CD4-positive, alpha-beta memory T cell (primary cell): ENCODE measurements around the gene MAP3K7CL. TPM values are rescaled to one million over a fixed set of nuclear protein-coding genes. Genes with fewer than 3 reads are reported as not detected.

ENCODE experiments used
- CTCF ChIA-PET: fragments of 350-600 bp; sonication (Branson Sonifier 250); formaldehyde crosslinking; loops from one replicate; lab custom pipeline; 2021; ENCODE audit warnings: inconsistent platforms; ENCODE audit not compliant: partially characterized antibody; lab: Charles Lee
- POLR2A ChIA-PET: fragments of 350-600 bp; sonication (Branson Sonifier 250); formaldehyde crosslinking; loops from one replicate; lab custom pipeline; 2021; ENCODE audit not compliant: partially characterized antibody; lab: Charles Lee
- DNase-seq, 5 donors: peaks; one replicate each; pipeline versions ENCODE4 v3.0.0 to v3.0.0-alpha.2; 2020 to 2022; ENCODE audit warnings: mixed read lengths in 1 of 5
- H3K27ac ChIP-seq: one replicate; pipeline ENCODE4 v1.7.0; 2013; ENCODE audit warnings: low read depth, low read length
- H3K27me3 ChIP-seq: 2 replicates; pipeline ENCODE4 v1.7.0; 2013; ENCODE audit warnings: mild to moderate bottlenecking, low read length, moderate library complexity; ENCODE audit not compliant: insufficient read depth
- H3K36me3 ChIP-seq: 2 replicates; pipeline ENCODE4 v1.7.0; 2013; ENCODE audit warnings: mild to moderate bottlenecking, low read length, moderate library complexity; ENCODE audit not compliant: insufficient read depth
- H3K4me1 ChIP-seq: 2 replicates; pipeline ENCODE4 v1.7.0; 2013; ENCODE audit warnings: mild to moderate bottlenecking, low read length, moderate library complexity; ENCODE audit not compliant: insufficient read depth
- H3K4me3 ChIP-seq, 2 donors: one replicate each; pipeline ENCODE4 v1.7.0; 2013; ENCODE audit warnings: low read length in 2 of 2, mild to moderate bottlenecking in 1 of 2
- H3K9me3 ChIP-seq, 2 donors: one replicate each; pipeline ENCODE4 v1.7.0; 2013; ENCODE audit warnings: low read length in 2 of 2, control low read depth in 1 of 2; ENCODE audit not compliant: control insufficient read depth in 1 of 2
- H3K27ac Mint-ChIP-seq, 7 donors: one replicate each; pipeline ENCODE4 v1.8.0; 2020 to 2021; ENCODE audit warnings: mixed read lengths in 7 of 7, mild to moderate bottlenecking in 6 of 7, inconsistent platforms in 3 of 7, moderate library complexity in 3 of 7
- H3K27me3 Mint-ChIP-seq, 2 donors: one replicate each; pipeline ENCODE4 v1.8.0; 2020 to 2021; ENCODE audit warnings: mixed read lengths in 2 of 2
- H3K36me3 Mint-ChIP-seq, 2 donors: one replicate each; pipeline ENCODE4 v1.8.0; 2020 to 2021; ENCODE audit warnings: mixed read lengths in 2 of 2, inconsistent platforms in 1 of 2, mild to moderate bottlenecking in 1 of 2
- H3K4me1 Mint-ChIP-seq, 4 donors: one replicate each; pipeline ENCODE4 v1.8.0; 2020 to 2021; ENCODE audit warnings: mixed read lengths in 4 of 4, mild to moderate bottlenecking in 1 of 4
- H3K4me3 Mint-ChIP-seq, 8 donors: one replicate each; pipeline ENCODE4 v1.8.0; 2020 to 2021; ENCODE audit warnings: mixed read lengths in 8 of 8, mild to moderate bottlenecking in 7 of 8, moderate library complexity in 6 of 8, inconsistent platforms in 3 of 8
- H3K9me3 Mint-ChIP-seq, 8 donors: one replicate each; pipeline ENCODE4 v1.8.0; 2020 to 2021; ENCODE audit warnings: mixed read lengths in 8 of 8, mild to moderate bottlenecking in 5 of 8, inconsistent platforms in 3 of 8, moderate library complexity in 1 of 8
- intact Hi-C: fragments of 100-400 bp; cut with micrococcal nuclease; formaldehyde crosslinking; loops from one replicate; pipeline ENCODE4 v1.15.1; 2023
- polyA plus RNA-seq, 2 donors: library from polyadenylated mRNA; unstranded; fragments of 300-500 nt; fragmentation: Illumina TruSeq; gene quantifications; one replicate each; pipeline ENCODE4 v1.2.3, GENCODE V29; 2021
- total RNA-seq, 2 experiments: library from RNA; stranded (reverse); gene quantifications; one replicate each; pipeline ENCODE4 v1.2.3, GENCODE V29; 2021

Gene MAP3K7CL, protein sequence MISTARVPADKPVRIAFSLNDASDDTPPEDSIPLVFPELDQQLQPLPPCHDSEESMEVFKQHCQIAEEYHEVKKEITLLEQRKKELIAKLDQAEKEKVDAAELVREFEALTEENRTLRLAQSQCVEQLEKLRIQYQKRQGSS
- total RNA-seq (10 to 100 TPM; 10.1 to 10.3 TPM), polyA plus RNA-seq (1 to 10 TPM; 2.8 to 4.7 TPM)

DNA sequence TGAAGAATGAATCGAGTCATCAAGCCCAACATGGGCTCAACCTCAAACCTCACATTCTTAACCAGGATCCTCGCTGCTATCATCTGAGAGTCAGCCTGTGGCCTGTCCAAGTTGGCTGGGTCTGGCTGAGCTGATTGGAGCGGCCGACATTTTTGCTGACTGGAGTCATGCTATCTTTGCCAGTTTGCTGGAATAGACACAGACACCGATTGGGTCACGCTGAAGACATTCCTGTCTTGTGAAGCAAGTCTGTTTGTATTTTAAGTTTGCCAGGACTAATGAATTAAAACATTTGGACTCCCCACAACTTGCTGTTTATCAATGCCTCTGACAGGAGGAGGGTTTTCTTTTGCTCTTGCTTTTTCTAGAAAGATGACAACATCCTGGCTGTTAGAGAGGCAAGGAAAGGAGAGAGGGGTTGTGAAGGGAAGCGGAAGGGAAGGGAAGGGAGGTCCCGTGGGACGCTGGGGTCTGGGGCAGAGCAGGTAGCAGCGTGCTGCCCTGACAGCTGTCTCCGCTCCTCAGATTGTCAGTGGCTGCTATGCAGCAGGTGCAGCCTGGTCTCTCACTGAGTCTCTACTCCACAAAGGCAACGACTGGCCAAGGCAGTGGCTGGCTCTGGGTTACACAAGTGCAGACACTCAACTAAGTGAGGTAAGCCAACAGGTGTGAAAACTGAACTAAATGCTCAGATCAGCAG, at the start of gene MAP3K7CL:
Gene MAP3K7CL (plus strand): TSS at position 375 of the 700 bp plus-strand sequence. CDS start 2,701 bp downstream, outside the sequence.
- H3K27me3 Mint-ChIP-seq: no peaks in the 10 kb centered on the region
- ChIA-PET CTCF (no interaction called here), POLR2A (no interaction called here)
- H3K27ac Mint-ChIP-seq: no peak within 1 kb of the TSS
- no peak within 1 kb of the TSS for H3K4me3 Mint-ChIP-seq
- peaks cover 2 to 9% of the 10 kb centered on the region in 2 donors for H3K36me3 Mint-ChIP-seq
- Histone ChIP-seq H3K36me3 (no peaks in the 10 kb centered on the region), H3K4me1 (no peaks in the 10 kb centered on the region), H3K27me3 (no peaks in the 10 kb centered on the region), H3K27ac (no peak within 1 kb of the TSS), H3K4me3 (no peak within 1 kb of the TSS), H3K9me3 (no peaks in the 10 kb centered on the region)
- no peaks in the 10 kb centered on the region for H3K4me1 Mint-ChIP-seq
- no peak for DNase-seq
- H3K9me3 Mint-ChIP-seq: peaks cover 0 to 4% (median 3%) of the 10 kb centered on the region in 8 donors
- intact Hi-C loops: no loop called here

DNA sequence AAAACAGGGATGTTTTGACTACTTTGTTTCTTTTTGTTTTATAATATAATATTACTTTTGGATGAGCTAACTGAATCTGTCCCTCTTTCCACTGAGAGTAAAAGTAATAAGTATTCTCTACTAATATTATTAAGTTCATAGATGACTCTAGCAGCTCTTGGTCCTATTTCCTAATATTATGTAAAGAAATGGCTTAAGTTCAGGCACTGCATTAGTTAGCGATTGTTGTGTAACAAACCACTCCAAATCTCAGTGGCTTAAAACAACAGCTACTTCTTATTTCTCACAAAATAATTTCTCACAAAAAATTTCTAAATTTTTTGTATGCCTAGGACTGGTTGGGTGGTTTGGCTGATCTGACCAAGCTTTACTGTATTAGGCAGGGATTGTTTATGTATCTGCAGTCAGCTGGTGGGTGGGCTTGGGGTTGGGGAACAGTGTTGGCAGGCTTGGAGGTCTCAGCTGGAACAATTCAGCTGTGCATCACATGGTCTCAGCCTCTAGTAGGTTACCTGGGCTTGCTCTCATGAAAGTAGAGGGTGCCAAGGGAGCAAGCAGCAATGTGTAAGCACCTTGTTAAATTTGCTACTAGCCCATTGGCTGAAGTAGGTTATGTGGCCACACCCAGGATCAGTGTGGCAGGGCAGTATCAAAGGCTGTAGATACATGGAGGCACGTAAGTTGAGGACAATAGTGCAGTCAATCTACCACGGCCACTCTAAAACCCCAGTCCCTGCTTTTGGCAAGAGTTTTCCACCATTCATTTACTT, 48.2 kb upstream of the MAP3K7CL start:
- H3K36me3 ChIP-seq: no peaks in the 10 kb centered on the region
- no peak for DNase-seq
- peaks cover 52% of the 10 kb centered on the region for H3K4me1 ChIP-seq
- ChIA-PET POLR2A (interaction anchor here (0.8 to 1.0 kb wide), 3 partner anchors 9 to 217 kb away, joined by 3 to 4 read pairs (median 3); partner anchors contain the start of gene CCT8), CTCF (interaction anchor here (0.9 to 3.9 kb wide), 7 partner anchors 8 to 296 kb away, joined by 3 to 16 read pairs (median 3); no protein-coding TSS in a partner anchor)
- Mint-ChIP-seq H3K9me3 (no peaks in the 10 kb centered on the region), H3K27me3 (no peaks in the 10 kb centered on the region), H3K27ac (peak overlapping the region in 6 of 7 donors; percentile 4 to 88 (median 57)), H3K4me1 (peaks cover 16 to 62% (median 36%) of the 10 kb centered on the region in 4 donors), H3K4me3 (no peak overlapping the region), H3K36me3 (peaks cover 6 to 8% of the 10 kb centered on the region in 2 donors)
- no peak overlapping the region for H3K27ac ChIP-seq
- H3K4me3 ChIP-seq: no peak overlapping the region
- no peaks in the 10 kb centered on the region for H3K27me3 ChIP-seq
- no peaks in the 10 kb centered on the region for H3K9me3 ChIP-seq
- intact Hi-C loops: no loop called here

DNA sequence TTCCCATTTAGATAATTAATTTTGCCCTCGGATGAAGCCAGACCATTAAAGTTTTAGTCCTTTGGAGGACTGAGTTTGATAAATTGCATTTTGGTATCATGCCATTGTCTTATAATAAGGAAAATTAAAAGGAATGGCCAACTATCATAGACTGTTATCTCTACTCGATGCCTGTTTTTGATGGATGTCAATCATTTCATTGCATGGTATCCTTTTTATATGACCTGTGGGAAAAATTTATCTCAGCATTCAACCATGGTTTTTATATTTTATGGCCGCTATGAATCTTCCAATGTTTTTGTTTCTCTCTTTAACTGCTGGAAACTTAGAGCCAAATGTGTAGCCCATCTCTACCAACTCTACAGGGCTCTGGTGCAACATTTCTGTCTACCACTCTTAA, 47.1 kb upstream of the MAP3K7CL start:
- DNase-seq: no peak
- no peaks in the 10 kb centered on the region for H3K9me3 ChIP-seq
- H3K4me3 Mint-ChIP-seq: no peak overlapping the region
- H3K9me3 Mint-ChIP-seq: no peaks in the 10 kb centered on the region
- ChIA-PET POLR2A (no interaction called here), CTCF (interaction anchor here (1.6 kb wide), 1 partner anchor 295 kb away, joined by 4 read pairs; no protein-coding TSS in a partner anchor)
- peaks cover 6 to 8% of the 10 kb centered on the region in 2 donors for H3K36me3 Mint-ChIP-seq
- peaks cover 50% of the 10 kb centered on the region for H3K4me1 ChIP-seq
- intact Hi-C loops: no loop called here
- no peak overlapping the region for H3K27ac ChIP-seq
- H3K4me3 ChIP-seq: no peak overlapping the region
- H3K36me3 ChIP-seq: no peaks in the 10 kb centered on the region
- peaks cover 16 to 53% (median 33%) of the 10 kb centered on the region in 4 donors for H3K4me1 Mint-ChIP-seq
- H3K27me3 Mint-ChIP-seq: no peaks in the 10 kb centered on the region
- peak overlapping the region in 5 of 7 donors; percentile 7 to 59 (median 41) for H3K27ac Mint-ChIP-seq
- H3K27me3 ChIP-seq: no peaks in the 10 kb centered on the region

DNA sequence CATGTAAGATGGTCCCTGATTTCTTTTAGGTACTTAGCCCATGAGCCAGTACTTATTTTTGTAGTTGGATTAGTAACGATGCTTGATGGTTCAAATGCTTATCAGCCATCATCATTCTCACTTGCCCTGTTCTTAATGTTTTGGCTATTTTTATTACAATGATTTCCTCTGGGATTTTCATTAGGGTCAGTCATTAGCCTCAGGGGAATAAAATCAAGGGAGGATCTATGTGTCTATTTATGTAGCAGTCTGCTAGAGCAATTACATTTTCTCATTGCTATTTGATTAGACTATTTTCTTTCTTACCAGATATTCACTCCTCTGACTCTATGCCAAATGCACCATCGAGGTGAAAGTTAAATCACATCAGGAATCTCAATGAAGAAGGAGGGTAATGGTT, 46.1 kb upstream of the MAP3K7CL start:
- no peak overlapping the region for H3K4me3 ChIP-seq
- intact Hi-C loops: no loop called here
- peak overlapping the region in 1 of 7 donors; percentile 10 for H3K27ac Mint-ChIP-seq
- peaks cover 39% of the 10 kb centered on the region for H3K4me1 ChIP-seq
- CTCF ChIA-PET: interaction anchor here (15.1 kb wide), 1 partner anchor 290 kb away, joined by 241 read pairs; no protein-coding TSS in a partner anchor
- no peak overlapping the region for H3K27ac ChIP-seq
- no peaks in the 10 kb centered on the region for H3K27me3 ChIP-seq
- H3K27me3 Mint-ChIP-seq: no peaks in the 10 kb centered on the region
- H3K36me3 Mint-ChIP-seq: peaks cover 6 to 8% of the 10 kb centered on the region in 2 donors
- H3K9me3 ChIP-seq: no peaks in the 10 kb centered on the region
- no peaks in the 10 kb centered on the region for H3K36me3 ChIP-seq
- H3K4me1 Mint-ChIP-seq: peaks cover 8 to 42% (median 23%) of the 10 kb centered on the region in 4 donors
- H3K9me3 Mint-ChIP-seq: no peaks in the 10 kb centered on the region
- no peak for DNase-seq
- H3K4me3 Mint-ChIP-seq: no peak overlapping the region
- POLR2A ChIA-PET: no interaction called here

DNA sequence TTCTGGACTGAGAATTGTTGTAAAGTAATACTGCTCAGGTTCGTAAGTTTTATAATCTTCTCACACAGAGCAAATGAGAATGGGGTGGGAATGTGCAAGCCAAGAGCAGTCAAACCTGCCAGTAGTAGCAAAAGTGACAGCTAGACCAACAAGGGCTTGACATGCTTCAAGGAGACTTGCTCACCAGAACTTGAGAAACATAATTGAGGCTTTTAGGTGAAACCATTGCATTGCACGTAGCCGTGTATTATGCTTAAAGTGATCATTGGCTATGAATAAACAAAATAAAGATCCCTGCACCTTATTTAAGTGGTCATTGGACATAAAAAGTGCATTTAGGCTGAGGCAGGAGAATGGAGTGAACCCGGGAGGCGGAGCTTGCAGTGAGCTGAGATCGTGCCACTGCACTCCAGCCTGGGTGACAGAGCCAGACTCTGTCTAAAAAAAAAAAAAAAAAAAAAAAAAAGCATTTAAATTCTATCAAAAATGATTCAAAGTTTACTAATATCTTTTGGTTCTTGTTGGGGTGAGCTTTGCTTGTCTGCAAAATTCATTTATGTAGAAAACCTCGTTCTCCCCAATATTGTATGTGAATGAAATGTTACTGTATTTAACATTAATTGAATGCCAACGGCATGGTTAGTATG, 45.2 kb upstream of the MAP3K7CL start:
- Histone ChIP-seq H3K27me3 (no peaks in the 10 kb centered on the region), H3K4me1 (peaks cover 30% of the 10 kb centered on the region), H3K9me3 (no peaks in the 10 kb centered on the region), H3K4me3 (no peak overlapping the region), H3K27ac (no peak overlapping the region), H3K36me3 (no peaks in the 10 kb centered on the region)
- DNase-seq: no peak
- Mint-ChIP-seq H3K9me3 (no peaks in the 10 kb centered on the region), H3K4me3 (no peak overlapping the region), H3K27me3 (no peaks in the 10 kb centered on the region), H3K4me1 (peaks cover 2 to 34% (median 15%) of the 10 kb centered on the region in 4 donors), H3K27ac (peak overlapping the region in 1 of 7 donors; percentile 41), H3K36me3 (peaks cover 6 to 8% of the 10 kb centered on the region in 2 donors)
- ChIA-PET CTCF (interaction anchor here (0.6 to 15.1 kb wide), 2 partner anchors 20 to 289 kb away, joined by 3 to 241 read pairs; no protein-coding TSS in a partner anchor), POLR2A (no interaction called here)
- intact Hi-C loops: no loop called here

DNA sequence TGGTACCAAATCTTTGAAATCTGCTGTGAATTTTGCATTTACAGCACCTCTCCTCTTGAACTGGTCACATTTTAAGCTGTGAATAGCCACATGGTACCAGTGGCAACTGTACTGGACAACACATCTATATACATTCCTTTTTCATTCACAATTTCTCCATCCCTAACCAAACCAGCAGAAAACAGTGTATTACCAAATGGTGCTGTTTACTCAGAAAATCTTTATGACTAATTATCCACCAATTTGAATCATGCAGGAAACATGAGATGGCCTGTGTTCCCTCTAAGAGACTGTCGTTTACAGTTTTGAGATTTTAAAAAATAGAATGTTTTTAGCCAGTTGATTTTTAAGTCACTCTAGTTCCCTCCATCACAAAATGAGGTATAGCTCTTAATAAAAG, 39.4 kb upstream of the MAP3K7CL start:
- DNase-seq: no peak
- ChIA-PET CTCF (interaction anchor here (1.3 to 15.1 kb wide), 9 partner anchors 9 to 283 kb away, joined by 3 to 241 read pairs (median 7); no protein-coding TSS in a partner anchor), POLR2A (no interaction called here)
- Mint-ChIP-seq H3K27ac (no peak overlapping the region), H3K27me3 (no peaks in the 10 kb centered on the region), H3K9me3 (no peaks in the 10 kb centered on the region), H3K4me1 (no peaks in the 10 kb centered on the region), H3K4me3 (no peak overlapping the region), H3K36me3 (peaks cover 10 to 30% of the 10 kb centered on the region in 2 donors)
- no peaks in the 10 kb centered on the region for H3K9me3 ChIP-seq
- intact Hi-C loops: no loop called here
- no peak overlapping the region for H3K4me3 ChIP-seq
- H3K27me3 ChIP-seq: no peaks in the 10 kb centered on the region
- H3K36me3 ChIP-seq: no peaks in the 10 kb centered on the region
- no peak overlapping the region for H3K27ac ChIP-seq
- no peaks in the 10 kb centered on the region for H3K4me1 ChIP-seq
